Esophagus squamous epithelium (tissue), 4 donors: ENCODE data around the gene DBN1.

ENCODE experiments used
- POLR2A ChIP-seq, 4 donors: fragments of 450-650 bp; IDR thresholded peaks; one replicate each; pipeline ENCODE4 v1.6.1; 2017; ENCODE audit warnings: antibody characterized with exemption in 4 of 4, mild to moderate bottlenecking in 4 of 4, moderate library complexity in 3 of 4
- TF ChIP-seq, protein P1 (sequence below), 6 experiments: fragments of 450-650 bp in 4 of 6; fragments of 200-600 bp in 2 of 6; sonication (generic) in 2 of 6; IDR thresholded peaks; one replicate each; pipeline ENCODE4 v1.5.1; 2016 to 2019; ENCODE audit warnings: antibody characterized with exemption in 6 of 6, mild to moderate bottlenecking in 4 of 6, moderate library complexity in 4 of 6

DNA sequence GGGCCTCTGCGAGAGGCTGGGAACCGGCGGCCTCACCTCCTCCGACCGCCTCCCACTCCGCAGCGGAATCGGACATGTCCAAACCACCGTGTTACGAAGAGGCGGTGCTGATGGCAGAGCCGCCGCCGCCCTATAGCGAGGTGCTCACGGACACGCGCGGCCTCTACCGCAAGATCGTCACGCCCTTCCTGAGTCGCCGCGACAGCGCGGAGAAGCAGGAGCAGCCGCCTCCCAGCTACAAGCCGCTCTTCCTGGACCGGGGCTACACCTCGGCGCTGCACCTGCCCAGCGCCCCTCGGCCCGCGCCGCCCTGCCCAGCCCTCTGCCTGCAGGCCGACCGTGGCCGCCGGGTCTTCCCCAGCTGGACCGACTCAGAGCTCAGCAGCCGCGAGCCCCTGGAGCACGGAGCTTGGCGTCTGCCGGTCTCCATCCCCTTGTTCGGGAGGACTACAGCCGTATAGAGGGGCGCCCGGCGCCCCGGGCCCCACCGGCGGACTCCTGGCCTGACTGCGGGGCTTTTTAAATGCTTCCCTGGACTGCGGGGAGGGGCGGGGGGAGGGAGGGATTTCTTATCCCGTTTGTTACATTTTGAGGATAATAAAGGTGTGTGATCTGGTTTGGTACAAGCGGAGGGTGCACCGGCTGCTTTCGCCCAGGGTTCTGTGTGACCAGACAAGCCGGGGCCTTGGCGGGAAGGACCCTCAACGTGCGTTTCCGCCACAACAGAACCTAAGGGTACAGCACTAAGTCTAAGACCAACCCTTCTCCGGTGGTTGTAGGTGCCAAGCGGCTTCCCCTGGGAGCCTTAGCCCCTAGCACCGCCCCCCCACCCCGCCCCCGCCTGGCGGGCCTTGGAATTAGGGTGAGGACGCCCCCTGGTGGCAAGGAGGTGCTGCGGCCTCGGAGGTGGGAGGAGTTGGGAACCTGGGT is 17.5 kb downstream of the DBN1 start:
- TF ChIP-seq, protein P1, sequence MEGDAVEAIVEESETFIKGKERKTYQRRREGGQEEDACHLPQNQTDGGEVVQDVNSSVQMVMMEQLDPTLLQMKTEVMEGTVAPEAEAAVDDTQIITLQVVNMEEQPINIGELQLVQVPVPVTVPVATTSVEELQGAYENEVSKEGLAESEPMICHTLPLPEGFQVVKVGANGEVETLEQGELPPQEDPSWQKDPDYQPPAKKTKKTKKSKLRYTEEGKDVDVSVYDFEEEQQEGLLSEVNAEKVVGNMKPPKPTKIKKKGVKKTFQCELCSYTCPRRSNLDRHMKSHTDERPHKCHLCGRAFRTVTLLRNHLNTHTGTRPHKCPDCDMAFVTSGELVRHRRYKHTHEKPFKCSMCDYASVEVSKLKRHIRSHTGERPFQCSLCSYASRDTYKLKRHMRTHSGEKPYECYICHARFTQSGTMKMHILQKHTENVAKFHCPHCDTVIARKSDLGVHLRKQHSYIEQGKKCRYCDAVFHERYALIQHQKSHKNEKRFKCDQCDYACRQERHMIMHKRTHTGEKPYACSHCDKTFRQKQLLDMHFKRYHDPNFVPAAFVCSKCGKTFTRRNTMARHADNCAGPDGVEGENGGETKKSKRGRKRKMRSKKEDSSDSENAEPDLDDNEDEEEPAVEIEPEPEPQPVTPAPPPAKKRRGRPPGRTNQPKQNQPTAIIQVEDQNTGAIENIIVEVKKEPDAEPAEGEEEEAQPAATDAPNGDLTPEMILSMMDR (IDR thresholded peaks at IDR 0.05) = peak; percentile 91 to 94 (median 92)
- TF ChIP-seq POLR2A (IDR thresholded peaks at IDR 0.05) = no peak
